ENCODE measurements around the gene FN3KRP.

The FN3KRP gene

DNA sequence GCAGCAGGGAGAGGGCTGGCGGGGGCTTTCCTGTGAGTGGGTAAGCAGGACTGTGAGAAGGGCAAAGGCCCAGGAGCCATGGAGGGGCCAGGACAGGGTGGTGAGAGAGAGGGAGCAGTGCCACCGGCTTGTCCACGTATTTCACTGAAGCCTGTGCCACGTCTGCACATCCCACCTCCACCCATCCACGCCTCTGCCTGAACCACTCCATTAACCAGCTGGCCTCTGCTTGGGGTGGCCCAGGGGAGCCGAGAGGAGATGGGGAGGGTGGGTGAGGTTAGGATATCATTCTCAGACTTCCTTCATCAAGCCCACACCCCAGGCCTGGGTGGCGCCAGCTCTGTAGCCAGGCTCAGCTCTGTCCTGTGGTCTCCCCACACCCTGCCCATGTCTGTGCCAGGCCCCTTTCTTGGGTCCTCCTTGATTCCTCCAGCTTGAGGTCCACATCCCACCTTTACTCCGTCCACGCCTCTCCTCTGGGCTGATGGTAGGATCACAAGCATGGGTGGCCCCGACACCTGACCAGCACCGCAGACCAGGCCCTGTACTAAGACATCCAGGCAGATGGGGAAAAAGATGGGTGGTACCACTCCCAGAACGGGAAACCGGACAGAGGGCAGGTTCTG is 15.7 kb downstream of the FN3KRP start:
- peaks cover 12% of the 10 kb centered on the region for H3K9me3 ChIP-seq (ENCODE audit: severe bottlenecking)
- H3K4me3 ChIP-seq (ENCODE audit: severe bottlenecking) = no peak overlapping the region
- TF ChIP-seq, protein P1, sequence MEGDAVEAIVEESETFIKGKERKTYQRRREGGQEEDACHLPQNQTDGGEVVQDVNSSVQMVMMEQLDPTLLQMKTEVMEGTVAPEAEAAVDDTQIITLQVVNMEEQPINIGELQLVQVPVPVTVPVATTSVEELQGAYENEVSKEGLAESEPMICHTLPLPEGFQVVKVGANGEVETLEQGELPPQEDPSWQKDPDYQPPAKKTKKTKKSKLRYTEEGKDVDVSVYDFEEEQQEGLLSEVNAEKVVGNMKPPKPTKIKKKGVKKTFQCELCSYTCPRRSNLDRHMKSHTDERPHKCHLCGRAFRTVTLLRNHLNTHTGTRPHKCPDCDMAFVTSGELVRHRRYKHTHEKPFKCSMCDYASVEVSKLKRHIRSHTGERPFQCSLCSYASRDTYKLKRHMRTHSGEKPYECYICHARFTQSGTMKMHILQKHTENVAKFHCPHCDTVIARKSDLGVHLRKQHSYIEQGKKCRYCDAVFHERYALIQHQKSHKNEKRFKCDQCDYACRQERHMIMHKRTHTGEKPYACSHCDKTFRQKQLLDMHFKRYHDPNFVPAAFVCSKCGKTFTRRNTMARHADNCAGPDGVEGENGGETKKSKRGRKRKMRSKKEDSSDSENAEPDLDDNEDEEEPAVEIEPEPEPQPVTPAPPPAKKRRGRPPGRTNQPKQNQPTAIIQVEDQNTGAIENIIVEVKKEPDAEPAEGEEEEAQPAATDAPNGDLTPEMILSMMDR (IDR thresholded peaks at IDR 0.05; ENCODE audit: poor library complexity, severe bottlenecking) = no peak
- no peaks in the 10 kb centered on the region for H3K27me3 ChIP-seq (ENCODE audit: insufficient read depth, poor library complexity, severe bottlenecking)
- ATAC-seq (ENCODE audit: low read depth) (no peak), DNase-seq (ENCODE audit: low spot score) (no peak)
- no peak overlapping the region for H3K27ac ChIP-seq (ENCODE audit: poor library complexity, severe bottlenecking)
- peaks cover 20% of the 10 kb centered on the region for H3K36me3 ChIP-seq (ENCODE audit: low read depth)
- H3K4me1 ChIP-seq (ENCODE audit: insufficient read depth, poor library complexity, severe bottlenecking) = no peaks in the 10 kb centered on the region

DNA sequence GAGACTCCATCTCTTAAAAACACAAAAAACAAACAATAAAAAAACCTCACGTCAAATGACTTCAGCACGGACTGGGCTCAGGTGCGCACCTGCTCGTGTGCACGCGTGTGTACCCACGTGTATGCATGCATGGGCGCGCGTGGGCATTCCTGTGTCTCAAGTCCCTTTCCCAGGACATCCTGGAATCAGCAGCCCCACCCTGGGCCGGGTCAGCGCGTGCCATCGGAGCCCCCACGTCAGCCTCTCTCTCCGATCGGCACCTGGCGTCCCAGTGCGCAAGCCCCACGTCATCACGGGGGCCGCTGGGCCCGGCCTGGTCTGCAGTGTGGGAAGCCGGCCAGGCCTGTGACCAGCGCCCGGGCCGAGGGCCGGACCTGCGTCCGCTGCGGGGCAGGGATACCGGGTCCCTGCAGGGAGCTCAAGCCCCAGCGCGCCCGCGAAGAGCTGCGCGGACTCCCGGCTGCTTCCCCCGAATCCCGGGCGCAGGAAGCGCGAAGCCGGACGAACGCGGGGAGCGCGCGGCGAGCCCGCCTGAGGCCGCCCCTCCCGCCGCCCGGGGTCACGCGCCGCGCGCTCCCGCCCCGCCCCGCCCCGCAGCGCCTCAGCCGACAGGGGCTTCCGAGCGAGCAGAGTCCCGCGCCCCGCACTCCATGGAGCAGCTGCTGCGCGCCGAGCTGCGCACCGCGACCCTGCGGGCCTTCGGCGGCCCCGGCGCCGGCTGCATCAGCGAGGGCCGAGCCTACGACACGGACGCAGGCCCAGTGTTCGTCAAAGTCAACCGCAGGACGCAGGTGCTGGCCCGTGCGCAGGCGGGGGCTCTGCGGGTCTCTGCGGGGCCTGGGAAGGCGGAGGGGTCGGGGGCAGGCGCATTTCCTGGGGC is 18.7 kb downstream of the FN3KRP start, which contains the start of gene FN3K:
TSS of gene FN3K (plus strand) at position 629 of the 880 bp plus-strand sequence. CDS start at position 651, 22 bp downstream.
- H3K4me1 ChIP-seq (ENCODE audit: insufficient read depth, poor library complexity, severe bottlenecking) = no peaks in the 10 kb centered on the region
- peak within 1 kb of the TSS; percentile 56 for H3K4me3 ChIP-seq (ENCODE audit: severe bottlenecking)
- no peaks in the 10 kb centered on the region for H3K27me3 ChIP-seq (ENCODE audit: insufficient read depth, poor library complexity, severe bottlenecking)
- peaks cover 12% of the 10 kb centered on the region for H3K9me3 ChIP-seq (ENCODE audit: severe bottlenecking)
- ATAC-seq (ENCODE audit: low read depth) = peak; percentile 71
- TF ChIP-seq, protein P1 (IDR thresholded peaks at IDR 0.05; ENCODE audit: poor library complexity, severe bottlenecking) = no peak
- no peak for DNase-seq (ENCODE audit: low spot score)
- H3K36me3 ChIP-seq (ENCODE audit: low read depth) = peaks cover 22% of the 10 kb centered on the region
- no peak within 1 kb of the TSS for H3K27ac ChIP-seq (ENCODE audit: poor library complexity, severe bottlenecking)

DNA sequence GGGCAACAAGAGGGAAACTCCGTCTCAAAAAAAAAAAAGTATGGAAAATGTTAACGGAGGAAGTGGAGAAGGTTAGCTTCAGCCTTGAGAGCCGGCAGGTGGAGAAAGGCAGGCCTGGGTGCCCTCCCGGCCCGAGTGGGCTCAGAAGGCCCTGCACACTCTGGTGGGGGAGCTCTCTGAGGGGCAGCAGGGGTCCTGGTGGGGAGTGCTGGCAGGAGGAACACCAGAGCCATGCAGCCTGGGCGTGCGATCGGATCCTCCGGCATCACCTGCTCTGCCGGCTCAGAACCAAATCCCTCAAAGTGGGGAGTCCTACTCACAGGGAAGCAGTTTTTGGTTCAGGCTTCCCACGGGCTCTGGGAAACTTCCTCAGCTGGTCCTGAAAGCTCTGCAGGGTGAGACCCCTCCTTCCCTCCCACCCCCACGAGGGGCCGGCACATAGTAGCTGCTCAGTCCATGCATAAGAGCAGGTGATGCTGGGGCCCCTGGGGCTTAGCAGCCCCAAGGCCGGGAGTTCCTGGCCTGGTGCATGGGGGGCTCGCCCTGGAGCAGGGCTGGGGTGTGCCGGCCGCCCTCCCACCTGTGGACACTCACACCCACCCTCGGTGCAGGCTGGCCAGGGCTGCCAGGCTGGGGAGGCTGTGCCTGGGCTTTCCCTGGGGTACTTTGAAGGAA is 20.1 kb downstream of the FN3KRP start:
- H3K4me1 ChIP-seq (ENCODE audit: insufficient read depth, poor library complexity, severe bottlenecking) = no peaks in the 10 kb centered on the region
- no peak overlapping the region for H3K27ac ChIP-seq (ENCODE audit: poor library complexity, severe bottlenecking)
- H3K27me3 ChIP-seq (ENCODE audit: insufficient read depth, poor library complexity, severe bottlenecking) = no peaks in the 10 kb centered on the region
- no peak for DNase-seq (ENCODE audit: low spot score)
- ATAC-seq (ENCODE audit: low read depth) = no peak
- TF ChIP-seq, protein P1 (IDR thresholded peaks at IDR 0.05; ENCODE audit: poor library complexity, severe bottlenecking) = no peak
- H3K4me3 ChIP-seq (ENCODE audit: severe bottlenecking) = no peak overlapping the region
- H3K9me3 ChIP-seq (ENCODE audit: severe bottlenecking) = peaks cover 16% of the 10 kb centered on the region
- peaks cover 36% of the 10 kb centered on the region for H3K36me3 ChIP-seq (ENCODE audit: low read depth)

DNA sequence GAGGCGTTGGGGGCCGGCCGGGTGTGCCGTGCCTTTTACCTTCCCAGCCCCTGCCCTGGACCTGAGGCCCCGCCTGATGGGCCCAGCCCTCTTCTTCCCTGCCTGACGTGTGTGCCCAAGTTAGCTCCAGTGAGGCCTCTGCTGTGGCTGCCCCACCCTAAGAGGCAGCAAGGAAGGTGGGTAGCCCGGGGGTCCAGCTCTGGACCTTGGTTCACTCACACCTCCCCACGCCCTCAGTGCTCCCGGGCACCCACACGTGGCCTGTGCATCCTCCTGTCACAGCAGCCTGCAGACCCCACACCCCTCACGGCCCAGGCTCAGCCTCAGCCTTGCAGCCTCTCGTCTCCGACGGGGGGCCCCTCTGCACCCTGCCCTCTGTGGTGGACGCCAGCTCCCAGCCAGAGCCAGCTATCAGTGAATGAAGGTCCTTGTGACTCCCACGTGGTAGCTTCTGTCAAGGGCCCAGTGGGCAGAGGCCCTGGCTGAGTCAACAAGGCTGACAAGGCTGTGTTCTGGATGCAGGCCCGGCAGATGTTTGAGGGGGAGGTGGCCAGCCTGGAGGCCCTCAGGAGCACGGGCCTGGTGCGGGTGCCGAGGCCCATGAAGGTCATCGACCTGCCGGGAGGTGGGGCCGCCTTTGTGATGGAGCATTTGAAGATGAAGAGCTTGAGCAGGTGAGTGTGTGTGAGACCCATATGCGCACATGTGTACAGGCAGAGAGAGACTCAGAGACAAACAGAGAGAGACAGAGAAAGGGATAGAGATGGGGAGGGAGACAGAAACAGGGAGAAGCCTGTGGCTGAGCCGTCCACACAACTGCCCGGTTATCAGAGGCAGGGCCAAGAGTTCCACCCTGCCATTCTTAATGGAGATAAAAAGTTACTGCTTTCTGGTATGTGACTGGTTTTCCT is 21.7 kb downstream of the FN3KRP start:
- no peak for DNase-seq (ENCODE audit: low spot score)
- H3K27ac ChIP-seq (ENCODE audit: poor library complexity, severe bottlenecking) = no peak overlapping the region
- TF ChIP-seq, protein P1 (IDR thresholded peaks at IDR 0.05; ENCODE audit: poor library complexity, severe bottlenecking) = no peak
- no peak overlapping the region for H3K4me3 ChIP-seq (ENCODE audit: severe bottlenecking)
- ATAC-seq (ENCODE audit: low read depth) = no peak
- peaks cover 42% of the 10 kb centered on the region for H3K36me3 ChIP-seq (ENCODE audit: low read depth)
- peaks cover 10% of the 10 kb centered on the region for H3K9me3 ChIP-seq (ENCODE audit: severe bottlenecking)
- H3K27me3 ChIP-seq (ENCODE audit: insufficient read depth, poor library complexity, severe bottlenecking) = no peaks in the 10 kb centered on the region
- H3K4me1 ChIP-seq (ENCODE audit: insufficient read depth, poor library complexity, severe bottlenecking) = no peaks in the 10 kb centered on the region

All from RWPE2 (cell line).